Fibroblast of skin of scalp (primary cell): ENCODE measurements around the gene HOXA3.

Experiments used
- DNase-seq: peaks from one replicate; pipeline ENCODE4 v3.0.0-alpha.2; 2013

The HOXA3 gene

DNA sequence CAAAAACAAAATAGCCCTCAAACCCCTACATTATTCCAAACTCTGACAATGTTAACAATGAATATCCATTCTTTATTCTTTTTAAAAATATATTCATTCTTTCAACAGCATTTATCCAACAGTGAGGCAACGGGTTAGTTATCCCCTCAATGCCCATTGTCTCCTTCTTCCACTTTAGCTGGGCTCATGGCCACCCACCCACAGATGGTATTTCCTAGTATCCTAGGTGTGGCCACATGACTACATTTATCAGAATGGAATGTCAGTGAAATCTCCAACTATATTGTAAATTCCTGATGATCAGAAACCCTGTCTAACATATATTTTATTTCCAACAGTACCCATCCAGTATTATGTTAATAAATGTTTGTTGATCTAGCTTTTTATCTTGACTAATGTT, 70.2 kb downstream of the HOXA3 start:
- no peak for DNase-seq

DNA sequence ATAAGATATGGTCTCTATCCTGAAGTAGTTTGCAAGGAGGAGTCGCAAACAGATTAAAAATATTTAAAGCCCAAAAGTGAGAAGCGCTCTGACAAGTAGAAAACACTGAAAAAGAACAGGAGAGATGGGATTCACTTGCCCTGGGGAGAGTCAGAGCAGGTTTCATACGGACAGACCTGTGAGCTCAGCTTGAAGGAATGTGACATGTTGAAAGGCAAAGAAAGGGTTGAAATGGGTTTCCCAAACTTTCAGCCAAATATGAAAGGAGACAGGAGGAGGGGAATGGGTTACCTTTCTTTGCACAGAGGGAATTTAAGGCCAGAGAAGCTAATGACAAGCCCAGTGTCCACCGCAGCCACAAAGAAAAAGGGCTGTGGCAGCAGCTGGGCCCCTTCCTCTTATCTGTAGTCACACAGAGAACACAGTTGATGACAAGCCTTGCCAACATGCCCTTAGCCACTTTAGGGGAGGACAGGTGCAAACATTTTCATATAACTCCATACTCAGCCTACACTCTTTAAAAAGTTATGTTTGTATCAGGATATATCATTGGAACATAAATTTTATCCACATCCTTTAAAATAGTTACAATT, 71.4 kb downstream of the HOXA3 start:
- no peak for DNase-seq

DNA sequence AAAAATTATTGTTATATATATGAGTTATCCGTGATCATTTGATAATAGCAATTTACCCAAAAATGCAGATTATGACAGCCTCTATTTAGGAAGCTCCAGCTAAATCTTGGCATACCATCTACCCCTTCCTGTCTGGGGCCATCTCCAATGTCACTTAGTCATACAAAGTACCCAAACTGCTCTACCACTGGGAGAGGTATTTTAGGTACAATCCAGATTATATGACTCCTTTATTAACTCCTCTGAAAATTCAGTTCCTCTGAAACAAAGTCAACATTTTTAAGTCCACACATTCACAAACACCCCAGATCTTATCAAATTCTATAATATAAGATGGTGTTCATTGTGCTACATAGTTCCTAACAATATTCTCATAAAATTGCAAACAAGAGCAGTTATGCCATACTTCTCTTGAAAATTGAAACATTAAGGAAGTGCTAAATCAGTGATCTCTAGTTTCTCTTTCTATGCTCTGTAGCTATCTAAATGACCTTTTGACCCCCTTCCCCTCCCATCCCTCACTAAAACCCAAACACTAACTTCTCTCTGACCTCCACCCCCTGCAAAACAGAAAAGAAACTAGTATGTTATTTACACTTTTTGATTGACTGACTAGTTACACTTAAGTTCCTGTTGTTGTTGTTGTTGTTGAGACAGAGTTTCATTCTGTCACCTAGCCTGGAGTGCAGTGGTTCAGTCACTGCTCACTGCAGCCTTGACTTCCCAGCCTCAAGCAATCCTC, 73.0 kb downstream of the HOXA3 start:
- DNase-seq: no peak

DNA sequence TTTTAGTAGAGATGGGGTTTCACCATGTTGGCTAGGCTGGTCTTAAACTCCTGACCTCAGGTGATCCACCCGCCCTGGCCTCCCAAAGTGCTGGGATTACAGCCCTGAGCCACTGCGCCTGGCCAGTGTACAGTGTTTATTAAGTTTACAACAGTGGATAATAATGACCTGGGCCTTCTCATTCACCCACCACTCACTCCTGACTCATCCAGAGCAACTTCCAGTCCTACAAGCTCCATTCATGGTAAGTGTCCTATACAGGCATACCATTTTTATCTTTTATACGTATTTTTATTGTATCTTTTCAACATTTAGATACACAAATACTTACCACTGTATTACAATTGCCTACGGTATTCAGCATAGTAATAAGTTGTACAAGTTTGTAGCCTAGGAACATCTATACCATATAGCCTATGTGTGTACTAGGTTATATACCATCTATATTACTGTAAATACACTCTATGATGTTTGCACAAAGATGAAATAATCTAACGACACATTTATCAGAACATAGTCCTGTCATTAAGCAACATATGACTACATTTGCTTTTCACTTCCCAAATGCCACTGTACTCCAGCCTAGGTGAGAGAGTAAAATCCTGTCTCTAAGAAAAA, 73.7 kb downstream of the HOXA3 start:
- no peak for DNase-seq

DNA sequence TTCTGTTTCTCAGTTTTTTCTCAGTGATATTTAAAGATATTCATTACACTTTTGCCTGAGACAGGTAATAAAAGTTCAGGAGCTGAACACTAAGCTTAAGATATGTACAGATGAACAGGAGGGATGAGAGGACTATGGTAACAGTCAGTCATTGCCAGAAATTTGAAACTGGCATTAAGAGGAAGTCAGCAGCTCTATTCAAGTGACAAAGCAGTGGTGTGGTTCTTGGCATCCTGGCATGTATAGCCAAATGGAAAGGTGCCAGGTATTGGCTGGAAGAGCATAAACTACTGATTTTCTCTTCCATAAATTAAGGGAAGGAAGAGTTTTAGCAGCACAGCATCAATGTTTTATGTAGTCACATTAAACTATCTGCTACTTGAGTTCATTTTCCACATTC, 79.3 kb downstream of the HOXA3 start:
- no peak for DNase-seq

DNA sequence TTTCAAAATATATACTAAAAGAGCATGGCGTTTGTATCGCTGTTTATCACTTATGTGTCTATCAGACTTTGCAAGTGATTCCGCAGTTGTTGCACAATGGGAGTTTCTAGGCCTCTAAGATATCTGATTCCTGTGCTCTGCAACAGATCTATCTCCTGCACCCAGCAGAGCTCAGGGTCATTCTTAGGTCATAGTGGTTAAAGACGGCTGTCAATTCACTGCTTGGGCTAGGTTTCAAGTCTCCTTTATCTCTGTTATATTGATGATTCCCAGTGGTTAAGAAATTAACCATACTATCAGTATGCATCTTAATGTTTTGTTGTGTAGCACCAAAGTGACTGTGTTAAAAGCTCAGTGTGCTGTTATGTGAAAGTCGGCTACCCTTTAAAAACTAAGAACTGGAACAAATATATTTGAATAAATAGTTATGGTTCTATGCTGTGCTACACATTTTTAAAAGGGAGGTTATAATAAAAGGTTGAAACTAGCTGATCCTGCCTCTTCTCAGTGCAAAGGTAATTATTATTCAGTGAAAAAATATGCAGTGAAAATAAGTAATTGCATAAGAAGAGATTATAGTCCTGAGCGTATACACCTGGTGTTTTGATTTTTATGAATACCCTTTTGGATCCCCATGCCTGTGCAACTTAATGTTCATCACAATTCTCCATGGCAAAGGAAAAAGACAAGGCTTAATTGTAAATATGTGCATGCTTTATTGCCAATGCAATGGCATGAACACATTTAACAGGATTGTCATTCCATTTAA, 80.6 kb downstream of the HOXA3 start:
- DNase-seq: no peak

DNA sequence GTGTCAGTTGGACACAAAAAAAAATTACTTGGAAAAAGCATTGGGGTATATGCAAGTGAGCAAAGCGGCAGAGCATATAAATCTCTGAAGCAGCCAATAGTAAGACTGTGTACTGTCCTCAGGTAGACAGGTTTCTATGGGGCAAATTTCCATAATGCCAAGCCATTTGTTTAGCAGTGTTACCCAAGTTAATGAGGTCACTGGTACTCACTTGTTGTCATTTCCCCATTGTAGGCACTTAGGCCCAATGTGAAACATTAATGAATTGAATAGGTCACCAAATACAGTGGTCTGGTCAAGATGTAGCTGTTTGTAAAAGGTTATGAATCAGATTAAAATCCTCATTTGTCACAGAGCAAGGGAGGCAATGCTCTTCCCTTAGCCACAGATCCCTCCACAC, 84.1 kb downstream of the HOXA3 start:
- no peak for DNase-seq

DNA sequence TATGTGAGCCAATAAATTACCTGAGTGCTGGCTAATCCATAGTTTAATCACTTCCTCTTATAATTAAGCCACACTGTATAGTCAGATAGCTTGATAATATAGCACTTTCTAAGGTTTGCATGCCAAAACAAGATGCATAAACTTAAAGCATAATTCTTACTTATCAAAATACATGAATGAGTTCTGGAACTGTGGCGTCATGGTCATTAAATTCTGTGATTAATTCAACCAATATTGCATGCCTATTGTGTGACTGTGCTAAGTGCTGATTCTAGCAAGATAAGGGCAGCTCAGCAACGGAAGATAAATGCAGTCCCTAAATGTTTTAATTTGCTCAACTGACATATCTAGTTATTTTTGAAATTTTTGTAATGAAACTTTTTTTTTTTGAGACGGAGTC, 86.2 kb downstream of the HOXA3 start:
- no peak for DNase-seq

DNA sequence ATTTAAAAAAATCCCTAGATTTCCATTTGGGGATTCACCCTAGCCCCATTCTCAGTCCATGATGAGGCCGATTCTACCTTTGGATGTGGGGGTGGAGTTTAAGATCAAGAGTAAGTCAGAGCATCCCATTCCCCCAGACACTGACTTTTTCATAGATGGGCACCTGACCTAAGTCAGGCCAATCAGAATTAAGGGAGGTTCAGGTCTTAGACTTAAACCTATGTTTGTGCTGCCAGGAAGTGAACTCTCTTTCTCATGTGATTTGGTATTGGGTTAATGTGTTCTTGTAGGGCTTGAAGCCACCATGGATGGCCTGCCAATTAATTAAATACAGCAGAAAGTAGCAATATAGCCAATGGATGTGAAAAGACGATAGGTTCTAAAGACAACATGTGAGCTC, 86.7 kb downstream of the HOXA3 start:
- DNase-seq: no peak

DNA sequence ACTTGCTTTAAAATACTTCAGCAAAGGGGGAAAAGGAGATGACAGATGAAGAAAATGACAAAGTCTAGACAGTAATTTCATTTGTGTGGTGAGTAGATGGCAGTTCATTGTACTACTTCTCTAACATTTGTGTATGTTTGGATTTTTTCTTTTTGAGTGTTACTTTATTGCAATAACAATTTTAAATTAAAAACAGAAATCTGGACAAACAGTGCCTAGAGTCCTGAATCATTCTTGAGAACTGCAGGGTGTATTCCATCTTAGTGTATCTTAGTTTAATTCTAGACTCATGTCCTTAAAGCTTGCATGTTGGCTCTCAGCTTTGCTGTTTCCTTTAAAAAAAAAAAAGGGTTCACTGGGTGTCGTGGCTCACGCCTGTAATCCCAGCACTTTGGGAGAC, 87.7 kb downstream of the HOXA3 start:
- DNase-seq: no peak

DNA sequence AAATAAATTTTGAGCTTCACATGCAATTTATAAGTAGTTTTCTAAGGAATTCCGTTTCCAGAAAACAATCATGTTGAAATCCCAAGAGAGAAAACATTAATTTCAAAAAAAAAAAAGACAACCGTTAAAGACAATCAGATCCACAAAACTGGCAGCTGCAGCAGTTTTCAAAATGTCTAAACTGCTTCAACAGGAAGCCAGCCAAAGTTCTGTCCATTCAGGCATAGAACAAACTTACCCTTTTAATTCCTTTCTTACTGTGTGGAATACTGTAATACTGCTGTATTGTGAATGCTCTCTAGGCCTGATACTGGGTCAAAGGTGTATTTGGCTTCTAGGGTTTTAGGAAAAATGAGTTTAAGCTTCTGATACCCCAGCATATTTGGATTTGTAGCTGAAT, 88.2 kb downstream of the HOXA3 start:
- no peak for DNase-seq

DNA sequence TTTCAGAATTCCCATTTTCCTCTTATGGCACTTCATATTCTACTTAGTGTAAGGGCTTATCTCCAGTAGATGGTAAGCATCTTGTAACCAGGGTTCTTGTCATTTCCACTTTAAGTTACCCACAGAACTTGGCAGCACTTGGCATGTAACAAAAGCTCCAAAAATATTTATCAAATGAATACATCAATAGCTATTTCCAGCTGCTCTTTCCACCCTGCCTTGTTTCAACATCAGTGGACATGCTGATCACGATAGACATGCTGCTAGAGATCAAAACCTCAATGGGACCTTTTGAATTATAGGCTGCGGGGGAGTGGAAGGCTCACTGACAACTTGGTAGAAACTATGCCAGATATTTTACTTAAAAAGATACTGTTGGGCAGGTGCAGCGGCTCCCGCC, 89.4 kb downstream of the HOXA3 start:
- DNase-seq: no peak
